GM12865 (cell line): ENCODE data around the gene TRAF5.
A peak's percentile ranks its signal among the peaks of the same experiment; 100 is the strongest.

Experiments used
- DNase-seq: peaks from one replicate; pipeline ENCODE4 v3.0.0; 2010; ENCODE audit warnings: low read depth
- H3K4me3 ChIP-seq: 2 replicates; pipeline ENCODE4 v1.5.1; 2011; ENCODE audit warnings: mild to moderate bottlenecking, low read depth, low read length, control low read depth
- TF ChIP-seq, protein P1 (sequence below): IDR thresholded peaks from 2 replicates; pipeline ENCODE4 v1.5.1; 2011; ENCODE audit warnings: low read length, control low read depth, low read depth, inconsistent platforms; ENCODE audit not compliant: insufficient read depth; ENCODE audit errors: missing control alignments

Gene TRAF5

DNA sequence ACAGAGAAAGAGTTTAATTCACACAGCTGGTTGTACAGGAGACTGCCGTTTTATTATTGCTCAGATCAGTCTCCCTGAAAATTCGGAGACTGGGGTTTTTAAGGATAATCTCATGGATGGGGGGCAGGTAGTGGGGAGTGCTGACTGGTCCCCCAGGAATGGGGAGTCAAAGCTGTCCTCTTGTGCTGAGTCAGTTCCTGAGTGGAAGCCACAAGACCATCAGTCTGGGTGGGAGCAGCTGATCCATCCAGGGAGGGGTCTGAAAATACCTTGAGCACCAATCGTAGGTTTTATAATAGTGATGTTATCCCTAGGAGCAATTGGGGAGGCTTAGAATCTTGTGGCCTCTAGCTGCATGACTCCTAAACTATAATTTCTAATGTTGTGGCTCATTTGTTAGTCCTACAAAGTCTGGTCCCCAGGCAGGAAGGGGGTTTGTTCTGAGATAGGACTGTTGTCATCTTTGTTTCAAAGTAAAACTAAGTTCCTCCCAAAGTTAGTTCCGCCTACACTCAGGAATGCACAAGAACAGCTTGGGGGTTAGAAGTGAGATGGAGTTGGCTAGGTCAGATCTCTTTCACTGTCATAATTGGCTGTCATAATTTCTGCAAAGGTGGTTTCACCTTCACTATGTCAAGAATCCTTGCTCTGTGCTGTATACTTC is 50.3 kb downstream of the TRAF5 start:
- DNase-seq: no peak
- no peak overlapping the region for H3K4me3 ChIP-seq
- TF ChIP-seq, protein P1, sequence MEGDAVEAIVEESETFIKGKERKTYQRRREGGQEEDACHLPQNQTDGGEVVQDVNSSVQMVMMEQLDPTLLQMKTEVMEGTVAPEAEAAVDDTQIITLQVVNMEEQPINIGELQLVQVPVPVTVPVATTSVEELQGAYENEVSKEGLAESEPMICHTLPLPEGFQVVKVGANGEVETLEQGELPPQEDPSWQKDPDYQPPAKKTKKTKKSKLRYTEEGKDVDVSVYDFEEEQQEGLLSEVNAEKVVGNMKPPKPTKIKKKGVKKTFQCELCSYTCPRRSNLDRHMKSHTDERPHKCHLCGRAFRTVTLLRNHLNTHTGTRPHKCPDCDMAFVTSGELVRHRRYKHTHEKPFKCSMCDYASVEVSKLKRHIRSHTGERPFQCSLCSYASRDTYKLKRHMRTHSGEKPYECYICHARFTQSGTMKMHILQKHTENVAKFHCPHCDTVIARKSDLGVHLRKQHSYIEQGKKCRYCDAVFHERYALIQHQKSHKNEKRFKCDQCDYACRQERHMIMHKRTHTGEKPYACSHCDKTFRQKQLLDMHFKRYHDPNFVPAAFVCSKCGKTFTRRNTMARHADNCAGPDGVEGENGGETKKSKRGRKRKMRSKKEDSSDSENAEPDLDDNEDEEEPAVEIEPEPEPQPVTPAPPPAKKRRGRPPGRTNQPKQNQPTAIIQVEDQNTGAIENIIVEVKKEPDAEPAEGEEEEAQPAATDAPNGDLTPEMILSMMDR: no peak

DNA sequence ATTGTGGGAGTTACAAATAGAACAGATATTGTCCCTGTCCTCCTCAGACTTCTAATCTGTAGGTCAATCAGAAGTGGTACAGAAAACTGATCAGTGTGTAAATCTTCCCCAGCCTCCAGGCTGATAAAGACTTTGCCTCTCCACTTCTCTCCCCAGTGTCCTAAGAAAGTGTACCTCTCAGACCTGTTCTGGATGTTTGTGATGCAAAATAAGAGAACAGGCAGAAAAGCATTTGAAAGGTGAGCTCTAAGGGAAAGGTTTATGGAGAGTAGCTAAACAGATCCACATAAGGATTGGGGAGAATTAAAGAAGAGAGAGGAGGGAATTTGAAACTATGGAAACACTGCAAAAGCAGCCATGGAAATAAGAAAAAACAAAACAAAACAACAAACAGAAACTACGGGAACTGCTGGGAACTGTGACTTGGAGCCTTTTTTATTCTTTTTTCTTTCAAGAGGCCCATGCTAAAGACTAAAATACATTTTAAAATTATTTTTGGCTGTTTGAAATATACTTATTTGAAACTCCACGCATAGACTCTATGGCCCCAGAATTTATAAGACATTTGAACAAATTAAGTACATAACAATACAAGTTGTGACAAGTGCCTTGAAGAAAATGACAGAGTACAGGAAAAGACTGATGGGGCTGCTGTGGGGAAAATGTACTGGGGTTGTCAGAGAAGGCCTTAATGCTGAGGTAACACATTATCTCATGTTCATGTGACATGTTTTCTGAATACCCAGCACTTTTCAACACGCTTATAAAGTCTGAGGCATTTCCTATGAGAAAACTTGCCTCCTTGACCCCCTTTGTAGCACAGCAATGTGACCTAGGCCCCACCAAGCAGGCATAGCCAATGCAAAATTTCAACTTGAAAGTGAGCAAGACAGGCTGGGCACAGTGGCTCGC is 51.2 kb downstream of the TRAF5 start:
- TF ChIP-seq, protein P1: no peak
- no peak overlapping the region for H3K4me3 ChIP-seq
- no peak for DNase-seq

DNA sequence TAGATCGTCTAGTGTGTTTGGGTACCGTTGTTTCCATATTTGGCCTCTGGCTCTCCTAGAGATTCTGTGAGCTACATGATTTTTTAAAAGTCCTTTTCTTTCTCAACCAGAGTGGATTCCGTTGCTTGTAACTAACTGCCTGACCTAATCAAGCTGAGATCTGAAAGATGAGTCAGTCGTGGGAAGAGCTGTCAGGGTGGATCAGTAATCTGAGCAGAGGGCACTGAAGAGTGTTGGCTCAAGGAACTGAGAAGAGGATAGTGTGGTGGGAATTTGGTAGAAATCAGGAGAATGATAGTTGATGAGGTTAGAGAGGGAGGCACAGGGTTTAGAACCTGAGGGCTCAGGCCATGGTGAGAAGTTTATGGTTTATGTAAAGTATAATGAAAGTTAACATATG is 52.2 kb downstream of the TRAF5 start:
- no peak for DNase-seq
- H3K4me3 ChIP-seq: no peak overlapping the region
- TF ChIP-seq, protein P1: no peak

GRCh38 chr1:211379446-211379845 is 52.8 kb downstream of the TRAF5 start:
- TF ChIP-seq, protein P1: no peak
- no peak for DNase-seq
- no peak overlapping the region for H3K4me3 ChIP-seq

DNA sequence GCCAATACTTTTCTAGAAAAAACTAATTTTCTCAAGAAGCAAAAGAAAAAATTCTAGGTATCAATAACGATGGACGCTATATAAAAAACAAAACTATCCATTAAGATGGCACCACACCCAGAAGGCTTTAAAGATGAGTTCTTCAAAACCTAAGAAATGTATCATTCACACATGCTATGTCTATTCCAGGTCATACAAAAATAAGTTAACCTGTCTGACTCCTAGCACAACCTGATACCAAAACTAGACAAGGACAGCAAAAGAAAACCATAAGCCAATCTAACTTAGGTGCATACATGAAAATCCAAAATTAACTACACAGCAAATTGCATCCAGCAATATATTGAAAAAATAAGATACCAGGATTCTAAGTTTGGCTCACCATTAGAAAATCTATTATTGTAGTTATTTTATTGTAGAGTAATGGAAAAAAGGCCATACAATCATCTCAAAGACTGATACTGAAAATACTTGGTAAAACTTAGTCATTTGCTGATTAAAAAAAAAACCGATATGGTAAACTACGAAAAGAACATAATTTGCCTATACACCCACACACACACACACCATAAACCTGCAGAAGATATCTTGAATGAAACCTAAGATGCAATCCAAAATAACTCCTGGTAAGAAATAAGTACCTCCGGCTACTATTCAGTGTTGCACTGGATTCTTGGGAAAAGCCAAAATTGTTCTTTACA is 55.0 kb downstream of the TRAF5 start:
- TF ChIP-seq, protein P1: no peak
- peak; percentile 23 for DNase-seq
- H3K4me3 ChIP-seq: peak overlapping the region; percentile 86

GRCh38 chr1:211382182-211382713 is 55.6 kb downstream of the TRAF5 start:
- peak overlapping the region; percentile 86 for H3K4me3 ChIP-seq
- TF ChIP-seq, protein P1: no peak
- no peak for DNase-seq
